ENCODE results near the gene TOMM20. TPM values are rescaled to one million over a fixed set of nuclear protein-coding genes. Genes with fewer than 3 reads are reported as not detected.
"Not testable (repeated sequence)": the region's sequence is repeated elsewhere in the genome, so short reads cannot be mapped to it uniquely, and the experiment has no call there.

Gene TOMM20
- total RNA-seq, 1 donor, result 108 TPM

DNA sequence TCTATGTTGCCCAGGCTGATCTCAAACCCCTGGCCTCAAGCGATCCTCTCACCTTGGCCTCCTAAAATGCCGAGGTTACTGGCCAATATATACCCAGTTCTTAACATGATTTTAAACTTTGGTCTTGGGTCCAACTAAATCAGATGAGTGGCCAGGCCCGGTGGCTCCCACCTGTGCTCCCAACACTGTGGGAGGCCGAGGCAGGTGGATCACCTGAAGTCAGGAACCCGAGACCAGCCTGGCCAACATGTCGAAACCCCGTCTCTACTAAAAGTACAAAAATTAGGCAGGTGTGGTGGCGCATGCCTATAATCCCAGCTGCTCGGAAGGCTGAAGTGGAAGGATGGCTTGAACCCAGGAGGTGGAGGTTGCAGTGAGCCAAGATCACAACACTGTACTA is 29.6 kb downstream of the TOMM20 start:
- TF ChIP-seq, protein P1, sequence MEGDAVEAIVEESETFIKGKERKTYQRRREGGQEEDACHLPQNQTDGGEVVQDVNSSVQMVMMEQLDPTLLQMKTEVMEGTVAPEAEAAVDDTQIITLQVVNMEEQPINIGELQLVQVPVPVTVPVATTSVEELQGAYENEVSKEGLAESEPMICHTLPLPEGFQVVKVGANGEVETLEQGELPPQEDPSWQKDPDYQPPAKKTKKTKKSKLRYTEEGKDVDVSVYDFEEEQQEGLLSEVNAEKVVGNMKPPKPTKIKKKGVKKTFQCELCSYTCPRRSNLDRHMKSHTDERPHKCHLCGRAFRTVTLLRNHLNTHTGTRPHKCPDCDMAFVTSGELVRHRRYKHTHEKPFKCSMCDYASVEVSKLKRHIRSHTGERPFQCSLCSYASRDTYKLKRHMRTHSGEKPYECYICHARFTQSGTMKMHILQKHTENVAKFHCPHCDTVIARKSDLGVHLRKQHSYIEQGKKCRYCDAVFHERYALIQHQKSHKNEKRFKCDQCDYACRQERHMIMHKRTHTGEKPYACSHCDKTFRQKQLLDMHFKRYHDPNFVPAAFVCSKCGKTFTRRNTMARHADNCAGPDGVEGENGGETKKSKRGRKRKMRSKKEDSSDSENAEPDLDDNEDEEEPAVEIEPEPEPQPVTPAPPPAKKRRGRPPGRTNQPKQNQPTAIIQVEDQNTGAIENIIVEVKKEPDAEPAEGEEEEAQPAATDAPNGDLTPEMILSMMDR (IDR thresholded peaks at IDR 0.05; ENCODE audit: extremely low read depth, low read depth, low read length), result no peak
- no peak overlapping the region for H3K27ac ChIP-seq (ENCODE audit: low read depth, low read length)
- H3K79me2 ChIP-seq (ENCODE audit: insufficient read depth, low read length), result no peaks in the 10 kb centered on the region
- no peak for DNase-seq (ENCODE audit: insufficient read length, low spot score, missing footprints)
- H2AFZ ChIP-seq (ENCODE audit: low read length), result no peak overlapping the region
- H3K9me3 ChIP-seq (ENCODE audit: low read depth, low read length), result no peaks in the 10 kb centered on the region
- no peak overlapping the region for H3K4me2 ChIP-seq (ENCODE audit: insufficient read depth, low read length)
- no peaks in the 10 kb centered on the region for H3K36me3 ChIP-seq (ENCODE audit: insufficient read depth, low read length)
- H3K27me3 ChIP-seq (ENCODE audit: insufficient read depth, low read length), result no peaks in the 10 kb centered on the region
- H4K20me1 ChIP-seq (ENCODE audit: insufficient read depth, low read length), result no peaks in the 10 kb centered on the region
- peaks cover 7% of the 10 kb centered on the region for H3K4me1 ChIP-seq (ENCODE audit: insufficient read depth, low read length)
- no peak overlapping the region for H3K4me3 ChIP-seq (ENCODE audit: insufficient read depth, low read length)

DNA sequence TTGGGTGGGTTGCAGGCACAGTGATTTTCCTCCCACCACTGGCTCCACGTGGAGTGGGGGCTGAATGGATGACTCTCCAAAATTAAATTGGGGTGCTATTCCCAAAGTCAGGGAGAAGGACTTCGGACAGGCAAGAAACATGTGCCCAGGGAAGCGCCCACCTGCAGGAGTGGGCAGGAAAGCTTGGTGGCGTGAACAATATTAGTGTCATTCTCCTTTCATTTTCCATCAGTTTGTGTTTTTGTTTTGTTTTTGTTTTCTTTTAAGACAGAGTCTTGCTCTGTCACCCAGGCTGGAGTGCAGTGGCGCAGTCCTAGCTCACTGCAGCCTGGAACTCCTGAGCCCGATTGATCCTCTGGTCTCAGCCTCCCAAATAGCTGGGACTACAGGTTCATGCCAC is 30.1 kb downstream of the TOMM20 start:
- Histone ChIP-seq H4K20me1 (ENCODE audit: insufficient read depth, low read length) (no peaks in the 10 kb centered on the region), H3K27ac (ENCODE audit: low read depth, low read length) (no peak overlapping the region), H2AFZ (ENCODE audit: low read length) (no peak overlapping the region), H3K27me3 (ENCODE audit: insufficient read depth, low read length) (no peaks in the 10 kb centered on the region), H3K4me1 (ENCODE audit: insufficient read depth, low read length) (peaks cover 6% of the 10 kb centered on the region), H3K4me2 (ENCODE audit: insufficient read depth, low read length) (no peak overlapping the region), H3K79me2 (ENCODE audit: insufficient read depth, low read length) (no peaks in the 10 kb centered on the region), H3K9me3 (ENCODE audit: low read depth, low read length) (no peaks in the 10 kb centered on the region), H3K4me3 (ENCODE audit: insufficient read depth, low read length) (no peak overlapping the region), H3K36me3 (ENCODE audit: insufficient read depth, low read length) (no peaks in the 10 kb centered on the region)
- TF ChIP-seq, protein P1 (IDR thresholded peaks at IDR 0.05; ENCODE audit: extremely low read depth, low read depth, low read length), result no peak
- no peak for DNase-seq (ENCODE audit: insufficient read length, low spot score, missing footprints)

DNA sequence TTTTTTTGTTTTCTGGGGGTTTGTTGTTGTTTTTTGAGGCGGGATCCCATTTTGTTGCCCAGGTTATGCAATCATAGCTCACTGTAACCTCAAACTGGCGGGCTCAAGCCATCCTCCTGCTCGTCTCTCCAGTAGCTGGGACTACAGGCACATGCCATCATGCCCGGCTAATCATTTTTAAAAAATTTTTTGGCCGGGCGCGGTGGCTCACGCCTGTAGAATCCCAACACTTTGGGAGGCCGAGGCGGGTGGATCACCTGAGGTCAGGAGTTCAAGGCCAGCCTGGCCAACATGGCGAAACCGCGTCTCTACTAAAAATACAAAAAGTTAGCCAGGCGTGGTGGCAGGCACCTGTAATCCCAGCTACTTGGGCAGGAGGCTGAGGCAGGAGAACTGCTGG is 31.1 kb downstream of the TOMM20 start:
- not testable (repeated sequence) for H3K9me3 ChIP-seq (ENCODE audit: low read depth, low read length); H3K36me3 ChIP-seq (ENCODE audit: insufficient read depth, low read length); H3K27ac ChIP-seq (ENCODE audit: low read depth, low read length); DNase-seq (ENCODE audit: insufficient read length, low spot score, missing footprints); H2AFZ ChIP-seq (ENCODE audit: low read length); H3K79me2 ChIP-seq (ENCODE audit: insufficient read depth, low read length); H3K4me3 ChIP-seq (ENCODE audit: insufficient read depth, low read length); H3K4me2 ChIP-seq (ENCODE audit: insufficient read depth, low read length); H3K27me3 ChIP-seq (ENCODE audit: insufficient read depth, low read length); H4K20me1 ChIP-seq (ENCODE audit: insufficient read depth, low read length)
- peaks cover 13% of the 10 kb centered on the region for H3K4me1 ChIP-seq (ENCODE audit: insufficient read depth, low read length)

DNA sequence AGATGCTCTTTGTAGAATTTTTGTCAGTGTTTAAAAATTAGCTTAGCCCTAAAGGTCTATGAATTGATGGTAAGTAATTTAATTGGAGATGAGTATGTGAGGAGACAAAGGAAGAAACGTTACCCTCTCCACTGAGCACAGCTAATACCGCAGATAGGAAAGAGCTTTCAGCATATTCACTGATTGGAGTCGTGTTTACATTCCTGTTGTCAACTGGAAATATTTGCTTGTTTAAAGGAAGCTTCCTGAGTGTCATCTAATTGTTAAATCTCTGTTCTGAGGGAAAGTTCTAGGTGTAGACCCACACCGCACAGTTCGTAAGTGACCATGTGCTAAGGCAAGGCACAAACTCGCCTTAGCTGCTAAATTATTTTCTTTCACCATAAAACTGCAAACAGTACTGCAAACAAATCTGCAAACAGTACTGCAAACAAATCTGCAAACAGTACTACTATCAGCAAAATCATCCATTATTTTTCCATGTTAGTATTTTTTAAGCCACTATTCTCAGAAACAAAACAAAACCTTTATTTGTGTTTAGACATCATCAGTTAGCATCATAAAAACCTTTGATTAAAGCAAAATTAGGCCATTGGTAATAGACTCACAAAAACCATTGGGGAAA is 32.6 kb downstream of the TOMM20 start:
- H4K20me1 ChIP-seq (ENCODE audit: insufficient read depth, low read length), result no peaks in the 10 kb centered on the region
- no peaks in the 10 kb centered on the region for H3K9me3 ChIP-seq (ENCODE audit: low read depth, low read length)
- no peak overlapping the region for H2AFZ ChIP-seq (ENCODE audit: low read length)
- DNase-seq (ENCODE audit: insufficient read length, low spot score, missing footprints), result no peak
- H3K27ac ChIP-seq (ENCODE audit: low read depth, low read length), result no peak overlapping the region
- peaks cover 10% of the 10 kb centered on the region for H3K4me1 ChIP-seq (ENCODE audit: insufficient read depth, low read length)
- H3K4me2 ChIP-seq (ENCODE audit: insufficient read depth, low read length), result no peak overlapping the region
- TF ChIP-seq, protein P1 (IDR thresholded peaks at IDR 0.05; ENCODE audit: extremely low read depth, low read depth, low read length), result no peak
- H3K36me3 ChIP-seq (ENCODE audit: insufficient read depth, low read length), result no peaks in the 10 kb centered on the region
- H3K4me3 ChIP-seq (ENCODE audit: insufficient read depth, low read length), result no peak overlapping the region
- no peaks in the 10 kb centered on the region for H3K27me3 ChIP-seq (ENCODE audit: insufficient read depth, low read length)
- H3K79me2 ChIP-seq (ENCODE audit: insufficient read depth, low read length), result no peaks in the 10 kb centered on the region

Measured in osteoblast (primary cell).